Activated CD4-positive, alpha-beta T cell treated with anti-CD3 and anti-CD28 coated beads, Interleukin-2, amount 50 U/mL, for 4 hours (primary cell): ENCODE measurements around the gene ADCY1.

Experiments
- DNase-seq, 2 experiments: peaks; one replicate each; pipeline ENCODE4 v3.0.0-alpha.2; 2020

Gene ADCY1

GRCh38 chr7:45697576-45698136 lies 123.5 kb downstream of the ADCY1 start:
- no peak for DNase-seq

DNA sequence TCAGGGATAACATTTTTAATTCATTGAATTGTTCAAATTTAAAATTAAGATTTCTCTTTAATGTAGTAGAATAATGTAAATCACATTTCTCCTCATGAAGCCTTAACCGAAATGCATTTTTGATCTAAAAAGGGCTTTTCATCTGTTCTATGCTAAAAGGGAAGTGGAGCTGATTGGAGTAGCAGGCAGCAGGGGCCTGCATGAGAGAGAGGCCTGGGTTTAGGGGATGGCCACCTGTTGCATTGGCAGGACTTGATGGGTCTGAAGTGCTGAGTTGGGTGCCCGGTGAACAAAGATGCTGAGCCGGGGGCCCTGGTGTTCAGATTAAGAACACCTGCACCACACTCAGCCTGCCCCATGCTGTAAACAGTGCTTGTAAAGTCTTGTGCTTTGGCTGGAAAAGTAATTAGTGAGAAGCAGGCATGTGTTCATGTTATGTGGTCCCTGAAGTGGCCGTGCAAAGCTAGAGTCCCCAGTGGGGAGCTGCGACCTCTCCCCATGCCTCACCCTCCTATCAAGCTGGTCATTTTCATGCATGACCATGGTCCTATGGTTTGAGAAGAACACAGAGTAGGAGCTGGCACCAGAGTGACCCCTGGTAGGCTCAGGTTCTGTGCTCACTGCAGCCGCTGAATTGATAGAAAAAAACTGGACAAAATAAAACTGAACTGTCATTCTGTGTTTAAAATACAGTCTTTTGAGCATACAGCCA lies 124.3 kb downstream of the ADCY1 start:
- DNase-seq: no peak

DNA sequence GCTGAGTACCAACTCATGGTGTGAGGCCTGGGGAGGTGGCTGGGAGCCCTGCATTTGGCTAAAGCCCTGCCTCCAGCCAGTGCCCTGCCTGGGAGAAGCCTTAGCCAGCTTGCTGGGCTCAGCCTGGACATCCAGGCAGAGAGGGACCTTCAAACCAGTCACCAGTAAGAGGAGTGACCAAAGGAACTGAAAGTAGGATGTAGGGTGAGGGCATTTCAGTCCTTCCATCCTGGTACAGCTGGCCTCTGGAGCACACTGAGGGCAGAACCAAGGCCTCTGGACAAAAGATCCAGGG lies 124.8 kb downstream of the ADCY1 start:
- no peak for DNase-seq

- no peak for DNase-seq
Measured at GRCh38 chr7:45699726-45700390, 125.7 kb downstream of the ADCY1 start.

DNA sequence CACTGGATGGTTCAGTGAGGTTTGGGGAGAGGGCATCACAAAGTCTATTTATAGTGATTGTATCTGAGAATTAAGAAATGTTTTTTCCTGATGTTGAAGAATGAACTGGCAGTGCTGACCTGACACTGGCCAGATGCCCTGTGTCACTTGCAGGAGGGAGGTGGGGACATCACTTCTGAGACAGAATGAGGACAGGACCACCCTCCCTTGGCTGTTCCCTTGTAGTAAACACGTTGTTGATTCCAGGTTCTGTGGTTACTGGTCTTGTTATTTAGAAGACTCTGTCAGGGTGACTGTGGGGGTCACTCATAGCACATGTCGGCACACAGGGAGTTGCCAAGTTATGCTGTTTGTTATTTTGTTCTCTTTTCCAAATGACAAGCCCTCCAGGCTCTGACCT lies 126.4 kb downstream of the ADCY1 start:
- DNase-seq: no peak

DNA sequence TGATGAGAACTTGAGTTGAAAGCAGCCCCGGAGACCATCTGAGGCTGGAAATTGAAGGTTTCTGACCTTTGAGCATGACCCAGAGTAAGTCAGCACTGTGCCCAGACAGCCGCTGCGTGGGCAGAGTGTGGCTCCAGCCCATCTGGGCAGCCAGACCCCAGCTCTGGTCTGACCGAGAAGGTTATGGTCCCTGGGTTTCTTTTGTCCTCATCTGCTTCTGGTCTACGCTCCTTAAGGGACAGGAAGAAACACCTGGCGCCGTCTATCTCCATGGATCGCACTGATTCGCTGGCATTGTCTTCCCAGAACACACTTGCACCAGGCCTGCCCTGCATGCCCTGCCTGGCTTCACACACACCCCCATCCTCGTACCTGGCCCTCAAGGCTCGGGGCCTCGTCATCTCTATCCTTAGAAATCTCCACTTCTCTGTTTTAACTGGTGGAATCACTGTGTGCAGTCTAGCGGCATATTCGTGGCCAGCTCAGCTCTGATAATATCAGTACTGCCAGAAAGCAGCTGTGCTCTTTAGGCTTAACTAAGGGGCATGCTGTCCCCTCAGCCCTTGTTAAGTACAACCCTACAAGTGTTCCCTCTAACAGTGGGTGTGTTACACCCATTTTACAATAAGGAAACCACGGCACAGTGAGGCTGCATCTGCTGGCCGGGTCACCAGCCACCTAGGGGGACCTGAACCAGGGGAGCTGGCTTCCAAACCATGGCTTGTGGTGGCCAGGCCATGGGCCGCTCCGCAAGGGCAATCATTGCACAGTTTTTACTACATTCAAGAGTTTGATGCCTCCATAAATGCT lies 127.7 kb downstream of the ADCY1 start:
- DNase-seq: no peak

- DNase-seq: no peak
Measured at GRCh38 chr7:45702751-45703150, 128.6 kb downstream of the ADCY1 start.

- no peak for DNase-seq
Measured at GRCh38 chr7:45703373-45703821, 129.2 kb downstream of the ADCY1 start.

- no peak for DNase-seq
Measured at GRCh38 chr7:45703911-45704682, 129.9 kb downstream of the ADCY1 start.

GRCh38 chr7:45704683-45705016 lies 130.5 kb downstream of the ADCY1 start:
- no peak for DNase-seq

- no peak for DNase-seq
Measured at GRCh38 chr7:45708046-45708950, 134.1 kb downstream of the ADCY1 start.

- DNase-seq: no peak
Measured at GRCh38 chr7:45709168-45710042, 135.2 kb downstream of the ADCY1 start.

- DNase-seq: no peak
Measured at GRCh38 chr7:45710271-45711160, 136.3 kb downstream of the ADCY1 start.

- no peak for DNase-seq
Measured at GRCh38 chr7:45711161-45711490, 137.0 kb downstream of the ADCY1 start.

DNA sequence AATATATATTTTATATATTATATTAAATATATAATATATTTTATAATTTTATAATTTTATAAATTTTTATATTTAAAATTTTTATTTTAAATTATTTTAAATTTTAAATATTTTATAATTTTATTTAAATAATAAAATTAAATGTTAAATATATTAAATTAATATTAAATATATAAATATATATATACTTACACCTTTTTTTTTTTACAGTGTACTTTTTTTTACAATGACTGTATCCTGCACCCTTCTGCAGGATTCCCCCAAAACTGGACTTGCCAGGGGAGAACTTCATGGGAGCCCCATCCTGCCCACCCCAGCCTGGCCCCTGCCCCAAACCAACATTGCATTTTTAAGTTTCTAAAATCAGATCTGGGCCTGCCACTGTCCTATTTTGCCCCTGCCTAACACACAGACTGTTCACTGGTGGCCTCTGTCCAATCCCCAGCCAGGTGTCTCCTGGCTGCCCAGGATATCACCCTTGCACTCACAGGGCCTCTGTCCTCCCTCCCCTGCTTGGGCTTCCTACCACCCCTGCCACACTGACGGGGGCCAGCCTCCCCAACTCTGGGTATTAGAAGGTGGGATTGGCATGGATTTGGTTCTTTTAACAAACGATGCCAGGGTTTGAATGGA lies 138.0 kb downstream of the ADCY1 start:
- DNase-seq: no peak

DNA sequence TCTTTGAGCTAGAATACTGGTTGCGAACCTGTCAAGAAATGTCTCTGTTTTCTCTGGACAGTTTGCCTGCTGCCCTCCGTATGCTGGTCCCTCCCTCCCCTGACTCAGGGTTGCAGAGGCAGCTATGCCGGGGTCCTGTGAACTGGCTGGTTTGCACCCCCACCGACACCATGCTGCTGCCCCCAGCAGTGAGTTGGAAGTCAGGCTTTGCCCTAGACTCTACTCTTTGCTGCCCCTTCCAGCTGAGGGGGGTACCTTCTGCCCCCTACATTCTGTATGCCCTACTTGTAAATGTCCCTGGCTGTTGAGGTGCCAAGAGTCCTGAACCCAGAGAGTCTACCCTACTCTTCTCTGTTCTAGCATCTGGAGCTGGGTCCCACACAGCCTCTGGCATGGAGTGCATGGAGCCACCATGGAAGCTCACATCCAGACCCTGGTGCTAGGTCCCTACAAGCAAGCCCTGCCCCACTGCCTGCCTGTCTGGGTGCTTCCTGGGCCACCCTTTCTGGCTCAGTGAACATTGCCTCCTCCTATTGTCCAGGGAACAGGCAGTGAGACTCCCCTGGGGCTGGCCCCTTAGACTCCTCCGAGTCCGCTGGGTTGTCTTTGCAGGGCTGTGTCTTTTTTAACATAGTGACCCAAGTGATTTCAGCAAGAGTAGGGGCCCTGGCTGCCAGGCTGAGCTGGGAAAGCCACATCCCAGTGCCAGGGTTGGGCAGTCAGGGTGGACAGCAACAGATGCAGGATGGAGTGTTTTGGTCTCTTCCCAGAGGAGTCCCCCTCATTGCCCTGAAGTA lies 138.9 kb downstream of the ADCY1 start:
- DNase-seq: no peak

DNA sequence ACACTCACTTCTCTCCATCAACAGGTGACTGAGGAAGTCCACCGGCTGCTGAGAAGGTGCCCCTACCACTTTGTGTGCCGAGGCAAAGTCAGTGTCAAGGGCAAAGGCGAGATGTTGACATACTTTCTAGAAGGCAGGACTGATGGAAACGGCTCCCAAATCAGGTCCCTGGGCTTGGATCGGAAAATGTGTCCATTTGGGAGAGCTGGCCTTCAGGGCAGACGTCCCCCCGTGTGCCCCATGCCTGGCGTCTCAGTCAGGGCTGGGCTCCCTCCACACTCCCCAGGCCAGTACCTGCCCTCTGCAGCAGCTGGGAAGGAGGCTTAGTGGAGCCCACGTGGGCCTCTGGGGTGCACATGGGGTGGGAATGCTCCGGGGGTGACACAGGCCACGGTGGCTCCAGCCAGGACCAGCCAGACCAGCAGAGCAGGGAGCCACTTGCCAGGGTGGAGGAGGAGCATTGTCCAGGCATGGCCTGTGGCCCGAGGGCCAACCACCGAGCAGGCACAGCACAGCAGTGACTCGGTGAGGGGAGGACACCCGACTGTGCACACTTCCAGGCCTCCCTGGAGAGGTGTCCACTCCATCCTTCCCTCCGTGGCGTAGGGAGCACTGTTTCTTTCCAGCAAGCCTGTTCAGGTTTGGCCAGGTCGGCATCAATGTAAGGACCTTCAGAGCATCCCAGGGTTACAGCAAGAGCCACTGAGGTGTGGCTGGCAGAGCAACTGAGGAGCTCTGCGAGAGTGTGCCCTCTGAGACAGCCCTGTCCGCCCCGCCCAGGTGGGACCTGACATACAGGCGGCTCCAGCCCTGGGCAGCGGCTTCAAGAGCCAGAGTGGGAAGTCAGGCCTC lies 139.7 kb downstream of the ADCY1 start:
- DNase-seq: no peak

- DNase-seq: no peak
Measured at GRCh38 chr7:45714521-45714820, 140.3 kb downstream of the ADCY1 start.
